LNCaP clone FGC (cell line): ENCODE results near the gene SREK1.

Source experiments
- DNase-seq: peaks from one replicate; pipeline ENCODE4 v3.0.0-alpha.2; 2011; ENCODE audit warnings: low read depth
- H3K4me3 ChIP-seq: 2 replicates; pipeline ENCODE4 v1.5.1; 2011; ENCODE audit warnings: mild to moderate bottlenecking, low read depth, low read length, control low read depth
- CTCF ChIP-seq: IDR thresholded peaks from 2 replicates; pipeline ENCODE4 v1.5.1; 2012; ENCODE audit warnings: mild to moderate bottlenecking; ENCODE audit not compliant: control insufficient read depth, insufficient read depth; ENCODE audit errors: extremely low read depth

SREK1 gene

GRCh38 chr5:66143473-66144073 lies 527 bp upstream of the SREK1 start:
- no peak for TF ChIP-seq CTCF
- DNase-seq: no peak
- H3K4me3 ChIP-seq: peak overlapping the region; percentile 90

- no peak for TF ChIP-seq CTCF
- peak; percentile 21 for DNase-seq
- peak overlapping the region; percentile 90 for H3K4me3 ChIP-seq
Observed at GRCh38 chr5:66144834-66145390, 812 bp downstream of the SREK1 start.

GRCh38 chr5:66145737-66146136 lies 1.6 kb downstream of the SREK1 start:
- DNase-seq: no peak
- TF ChIP-seq CTCF: no peak
- peak overlapping the region; percentile 90 for H3K4me3 ChIP-seq

GRCh38 chr5:66149950-66150349 lies 5.8 kb downstream of the SREK1 start:
- no peak for DNase-seq
- no peak overlapping the region for H3K4me3 ChIP-seq
- TF ChIP-seq CTCF: no peak

GRCh38 chr5:66151030-66151429 lies 6.9 kb downstream of the SREK1 start:
- no peak for TF ChIP-seq CTCF
- DNase-seq: no peak
- no peak overlapping the region for H3K4me3 ChIP-seq

GRCh38 chr5:66151491-66151890 lies 7.4 kb downstream of the SREK1 start:
- DNase-seq: no peak
- TF ChIP-seq CTCF: no peak
- no peak overlapping the region for H3K4me3 ChIP-seq

- no peak for TF ChIP-seq CTCF
- no peak overlapping the region for H3K4me3 ChIP-seq
- DNase-seq: no peak
Observed at GRCh38 chr5:66157046-66157445, 12.9 kb downstream of the SREK1 start.
